Ectodermal cell (in vitro differentiated cells): ENCODE data around the gene TCEANC2.
"Not testable (repeated sequence)": the region's sequence is repeated elsewhere in the genome, so short reads cannot be mapped to it uniquely, and the experiment has no call there.

ENCODE experiments used
- H3K27ac ChIP-seq: 2 replicates; pipeline ENCODE4 v1.7.0; 2013; ENCODE audit warnings: mild to moderate bottlenecking, low read depth, low read length; ENCODE audit not compliant: insufficient read depth, poor library complexity, severe bottlenecking
- H3K27me3 ChIP-seq: 2 replicates; pipeline ENCODE4 v1.7.0; 2013; ENCODE audit warnings: mild to moderate bottlenecking, low read length; ENCODE audit not compliant: insufficient read depth, control insufficient read depth, poor library complexity, severe bottlenecking
- H3K36me3 ChIP-seq: one replicate; pipeline ENCODE4 v1.7.0; 2013; ENCODE audit warnings: low read length; ENCODE audit not compliant: control insufficient read depth, insufficient read depth
- H3K4me1 ChIP-seq: one replicate; pipeline ENCODE4 v1.7.0; 2013; ENCODE audit warnings: low read length; ENCODE audit not compliant: control insufficient read depth, insufficient read depth
- H3K4me3 ChIP-seq: 2 replicates; pipeline ENCODE4 v1.7.0; 2013; ENCODE audit warnings: low read depth, low read length, control low read depth; ENCODE audit not compliant: insufficient read depth
- H3K9me3 ChIP-seq: 2 replicates; pipeline ENCODE4 v1.7.0; 2013; ENCODE audit warnings: mild to moderate bottlenecking, low read length, moderate library complexity; ENCODE audit not compliant: control insufficient read depth
- WGBS, 2 experiments: methylation state at CpG; one replicate each; pipeline ENCODE4 v1.1.7; 2013; ENCODE audit warnings: missing lambda C conversion rate in 2 of 2; 5-methylcytosine and 5-hydroxymethylcytosine counted together

TCEANC2 gene

GRCh38 chr1:54012008-54012325 is 41.4 kb upstream of the TCEANC2 start:
- Histone ChIP-seq H3K4me1 (no peaks in the 10 kb centered on the region), H3K27me3 (no peaks in the 10 kb centered on the region), H3K9me3 (no peaks in the 10 kb centered on the region), H3K36me3 (no peaks in the 10 kb centered on the region), H3K27ac (no peak overlapping the region), H3K4me3 (no peak overlapping the region)
- WGBS, 2 experiments: 90 to 91% methylated on average over 9 of the region's 9 CpGs

GRCh38 chr1:54012863-54013262 is 40.5 kb upstream of the TCEANC2 start:
- WGBS, 2 experiments: 95 to 97% methylated on average over 8 of the region's 8 CpGs
- no peak overlapping the region for H3K27ac ChIP-seq
- no peaks in the 10 kb centered on the region for H3K4me1 ChIP-seq
- H3K9me3 ChIP-seq: no peaks in the 10 kb centered on the region
- no peaks in the 10 kb centered on the region for H3K27me3 ChIP-seq
- H3K36me3 ChIP-seq: no peaks in the 10 kb centered on the region
- no peak overlapping the region for H3K4me3 ChIP-seq

- Histone ChIP-seq H3K9me3 (no peaks in the 10 kb centered on the region), H3K36me3 (no peaks in the 10 kb centered on the region), H3K4me1 (no peaks in the 10 kb centered on the region), H3K4me3 (no peak overlapping the region), H3K27ac (no peak overlapping the region), H3K27me3 (no peaks in the 10 kb centered on the region)
- 91 to 94% methylated on average over 8 of the region's 8 CpGs for WGBS, 2 experiments
Measured at GRCh38 chr1:54013393-54014008, 39.9 kb upstream of the TCEANC2 start.

DNA sequence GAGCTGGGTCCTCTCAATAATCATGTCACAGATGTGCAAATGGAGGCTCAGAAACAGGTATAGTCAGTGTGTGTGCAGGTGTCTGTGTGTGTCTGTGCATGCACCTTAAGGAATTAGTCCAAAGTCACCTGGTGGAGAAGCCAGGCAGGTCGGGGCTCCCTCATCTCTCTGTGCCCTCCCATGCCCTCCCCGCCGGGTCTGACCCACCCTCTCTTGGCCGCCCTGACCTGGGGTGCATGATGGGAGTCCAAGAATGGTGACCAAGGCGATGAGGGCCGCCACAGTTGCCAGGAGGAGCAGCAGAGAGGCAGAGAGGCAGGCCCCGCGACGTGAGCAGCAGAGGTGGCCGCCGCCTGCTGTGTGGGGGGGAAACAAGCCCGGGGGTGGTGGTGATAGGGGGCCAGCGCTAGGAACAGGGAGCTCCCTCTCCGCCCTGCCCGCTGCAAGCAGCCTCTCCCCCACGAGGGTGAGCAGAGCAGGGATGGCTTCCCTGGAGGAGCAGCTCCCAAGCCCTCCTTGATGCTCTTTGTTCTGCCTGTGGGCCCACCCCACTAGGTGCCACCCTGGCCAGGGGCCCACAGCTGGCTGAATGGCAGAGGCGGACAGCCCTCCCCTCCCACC is 39.3 kb upstream of the TCEANC2 start:
- WGBS, 2 experiments: 77 to 79% methylated on average over 17 of the region's 17 CpGs
- H3K4me1 ChIP-seq: no peaks in the 10 kb centered on the region
- H3K27me3 ChIP-seq: no peaks in the 10 kb centered on the region
- H3K4me3 ChIP-seq: no peak overlapping the region
- no peaks in the 10 kb centered on the region for H3K9me3 ChIP-seq
- H3K36me3 ChIP-seq: no peaks in the 10 kb centered on the region
- H3K27ac ChIP-seq: no peak overlapping the region

DNA sequence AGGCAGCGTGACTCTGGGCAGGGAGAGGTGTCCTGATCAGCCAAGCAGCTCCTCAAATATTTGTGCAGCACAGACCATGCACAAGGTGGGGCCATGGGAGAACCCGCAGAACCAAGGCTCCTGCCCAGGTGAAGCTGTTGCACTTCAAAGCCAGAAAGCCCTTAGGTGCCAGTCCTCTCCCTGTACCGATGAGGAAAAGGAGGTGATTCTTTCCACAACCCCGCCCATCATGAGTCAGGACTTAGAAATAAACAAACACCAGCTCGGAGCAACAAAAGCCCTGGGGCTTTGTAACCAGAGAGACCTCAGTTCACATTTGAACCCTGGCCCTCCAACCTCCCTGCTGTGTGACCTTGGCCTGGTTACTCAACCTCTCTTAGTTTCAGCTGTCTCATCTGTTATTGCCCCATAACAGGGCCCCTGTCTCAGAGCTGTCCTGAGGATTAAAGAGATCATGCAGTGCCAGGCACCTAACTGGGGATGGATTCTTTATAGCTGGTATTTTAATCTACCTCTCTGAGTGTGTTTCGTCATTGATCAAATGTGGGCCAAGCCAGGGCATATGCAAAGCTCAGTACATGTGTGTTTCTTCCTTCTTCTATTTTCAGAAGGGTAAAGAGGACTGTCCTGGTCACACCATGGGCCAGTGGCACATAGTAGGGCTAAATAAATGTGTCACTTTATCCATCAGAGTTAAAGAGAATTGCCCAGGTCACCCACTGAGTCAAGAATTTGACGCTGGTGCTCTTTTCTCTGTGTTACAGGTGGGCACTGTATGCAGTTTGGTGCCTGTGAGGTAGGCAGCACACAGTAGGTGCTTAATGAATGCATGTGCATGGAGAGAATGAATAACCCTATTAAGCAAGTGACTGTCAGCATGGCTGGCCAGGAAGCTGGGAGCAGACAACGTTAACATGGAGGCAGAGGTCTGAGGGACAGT is 36.8 kb upstream of the TCEANC2 start:
- no peaks in the 10 kb centered on the region for H3K4me1 ChIP-seq
- H3K4me3 ChIP-seq: no peak overlapping the region
- H3K9me3 ChIP-seq: no peaks in the 10 kb centered on the region
- 72% methylated on average over 8 of the region's 8 CpGs for WGBS, 2 experiments
- H3K27ac ChIP-seq: no peak overlapping the region
- H3K27me3 ChIP-seq: no peaks in the 10 kb centered on the region
- H3K36me3 ChIP-seq: no peaks in the 10 kb centered on the region

GRCh38 chr1:54017979-54018378 is 35.4 kb upstream of the TCEANC2 start, which contains the start of gene LDLRAD1:
Gene LDLRAD1, minus strand, starts transcription at chr1:54018186. Its CDS starts 74 bp downstream, at chr1:54018112.
- WGBS, 2 experiments: 63 to 66% methylated on average over 6 of the region's 6 CpGs
- no peaks in the 10 kb centered on the region for H3K36me3 ChIP-seq
- H3K4me3 ChIP-seq: no peak within 1 kb of the TSS

GRCh38 chr1:54018635-54019034 is 34.8 kb upstream of the TCEANC2 start:
- no peaks in the 10 kb centered on the region for H3K4me1 ChIP-seq
- no peak overlapping the region for H3K4me3 ChIP-seq
- H3K36me3 ChIP-seq: no peaks in the 10 kb centered on the region
- WGBS, 2 experiments: 87 to 94% methylated on average over 5 of the region's 5 CpGs
- H3K27ac ChIP-seq: no peak overlapping the region
- no peaks in the 10 kb centered on the region for H3K27me3 ChIP-seq
- no peaks in the 10 kb centered on the region for H3K9me3 ChIP-seq

More at GRCh38 chr1:54017979-54018378, 35.4 kb upstream of the TCEANC2 start, which contains the start of gene LDLRAD1:
- Histone ChIP-seq H3K27ac (no peak within 1 kb of the TSS), H3K4me1 (no peaks in the 10 kb centered on the region), H3K27me3 (no peaks in the 10 kb centered on the region), H3K9me3 (no peaks in the 10 kb centered on the region)

DNA sequence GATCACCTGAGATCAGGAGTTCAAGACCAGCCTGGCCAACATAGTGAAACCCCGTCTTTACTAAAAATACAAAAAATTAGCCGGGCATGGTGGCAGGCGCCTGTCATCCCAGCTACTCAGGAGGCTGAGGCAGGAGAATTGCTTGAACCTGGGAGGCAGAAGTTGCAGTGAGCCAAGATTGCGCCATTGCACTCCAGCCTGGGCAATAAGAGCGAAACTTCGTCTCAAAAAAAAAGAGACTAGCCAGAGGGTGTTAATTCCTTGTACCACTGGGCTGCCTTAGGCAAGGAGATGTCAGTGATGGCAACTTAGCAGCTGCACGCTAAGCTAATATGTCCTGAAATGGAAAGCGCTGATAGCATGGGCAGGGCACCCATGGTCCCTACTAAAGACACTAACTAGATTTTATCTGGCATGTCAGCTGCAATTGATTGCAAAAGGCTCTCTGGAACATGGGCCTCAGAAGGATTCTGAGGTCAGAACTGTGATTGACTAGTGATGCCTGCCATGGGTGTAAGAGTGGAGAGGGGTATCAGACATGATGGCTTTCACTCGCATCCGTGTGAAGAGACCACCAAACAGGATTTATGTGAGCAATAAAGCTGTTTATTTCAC is 33.7 kb upstream of the TCEANC2 start:
- WGBS, 2 experiments: 92 to 93% methylated on average over 10 of the region's 10 CpGs
- H3K9me3 ChIP-seq, H3K4me3 ChIP-seq, H3K4me1 ChIP-seq, H3K36me3 ChIP-seq, H3K27me3 ChIP-seq, H3K27ac ChIP-seq: not testable (repeated sequence)

GRCh38 chr1:54024358-54024757 is 29.1 kb upstream of the TCEANC2 start:
- H3K9me3 ChIP-seq: no peaks in the 10 kb centered on the region
- H3K27me3 ChIP-seq: no peaks in the 10 kb centered on the region
- no peaks in the 10 kb centered on the region for H3K4me1 ChIP-seq
- H3K36me3 ChIP-seq: no peaks in the 10 kb centered on the region
- H3K4me3 ChIP-seq: no peak overlapping the region
- H3K27ac ChIP-seq: no peak overlapping the region
- 93 to 95% methylated on average over 1 of the region's 2 CpGs for WGBS, 2 experiments

- H3K27me3 ChIP-seq, H3K9me3 ChIP-seq, H3K4me1 ChIP-seq, H3K36me3 ChIP-seq, H3K27ac ChIP-seq, H3K4me3 ChIP-seq: not testable (repeated sequence)
- 100% methylated on average over 1 of the region's 1 CpG for WGBS, 2 experiments
Measured at GRCh38 chr1:54024811-54025210, 28.6 kb upstream of the TCEANC2 start.
